ENCODE data around the gene TAF9B. TPM values are rescaled to one million over a fixed set of nuclear protein-coding genes. Genes with fewer than 3 reads are reported as not detected.
"Not testable (repeated sequence)": the region's sequence is repeated elsewhere in the genome, so short reads cannot be mapped to it uniquely, and the experiment has no call there.

Gene TAF9B
- total RNA-seq, 1 experiment from 2014 or later: 22.2 TPM

DNA sequence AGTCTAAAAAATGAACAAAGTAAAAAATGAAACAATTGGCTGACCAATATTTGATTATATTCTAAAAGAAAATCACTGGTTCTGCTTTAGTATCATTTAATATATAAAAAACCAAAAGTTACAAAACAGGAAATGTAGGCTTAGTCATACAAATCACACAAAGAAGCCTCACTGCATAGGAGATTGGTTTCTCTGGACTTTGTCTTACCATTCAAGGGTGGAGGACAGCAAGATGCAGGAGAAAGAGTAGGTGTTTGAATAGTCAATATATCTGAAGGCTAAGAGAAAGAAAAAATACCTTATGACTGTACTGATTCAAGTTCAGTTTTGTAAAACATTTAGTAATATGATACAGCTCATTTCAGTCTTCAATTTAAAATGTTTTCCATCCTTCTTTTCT lies 28.6 kb upstream of the TAF9B start:
- Mint-ChIP-seq H3K27me3 (ENCODE audit: insufficient read depth, unreplicated experiment) (no peaks in the 10 kb centered on the region), H3K4me3 (ENCODE audit: unreplicated experiment) (no peak overlapping the region), H3K4me1 (ENCODE audit: low read depth, unreplicated experiment) (no peaks in the 10 kb centered on the region), H3K27ac (ENCODE audit: unreplicated experiment) (no peak overlapping the region), H3K9me3 (ENCODE audit: unreplicated experiment) (no peaks in the 10 kb centered on the region), H3K36me3 (ENCODE audit: insufficient read depth, unreplicated experiment) (no peaks in the 10 kb centered on the region)
- Histone ChIP-seq H3K9me3 (no peaks in the 10 kb centered on the region), H3K4me3 (ENCODE audit: low read depth, low read length) (no peak overlapping the region), H3K27me3 (replicated peaks; ENCODE audit: control insufficient read depth, insufficient read depth, low read length) (no peaks in the 10 kb centered on the region), H3K4me1 (no peaks in the 10 kb centered on the region), H3K36me3 (ENCODE audit: control insufficient read depth, insufficient read depth, low read length) (no peaks in the 10 kb centered on the region)
- BruUV-seq (replicated peaks): no TSS peak
- ChIA-PET POLR2A (no interaction called here), CTCF (no interaction called here)
- TF ChIP-seq, protein P1, sequence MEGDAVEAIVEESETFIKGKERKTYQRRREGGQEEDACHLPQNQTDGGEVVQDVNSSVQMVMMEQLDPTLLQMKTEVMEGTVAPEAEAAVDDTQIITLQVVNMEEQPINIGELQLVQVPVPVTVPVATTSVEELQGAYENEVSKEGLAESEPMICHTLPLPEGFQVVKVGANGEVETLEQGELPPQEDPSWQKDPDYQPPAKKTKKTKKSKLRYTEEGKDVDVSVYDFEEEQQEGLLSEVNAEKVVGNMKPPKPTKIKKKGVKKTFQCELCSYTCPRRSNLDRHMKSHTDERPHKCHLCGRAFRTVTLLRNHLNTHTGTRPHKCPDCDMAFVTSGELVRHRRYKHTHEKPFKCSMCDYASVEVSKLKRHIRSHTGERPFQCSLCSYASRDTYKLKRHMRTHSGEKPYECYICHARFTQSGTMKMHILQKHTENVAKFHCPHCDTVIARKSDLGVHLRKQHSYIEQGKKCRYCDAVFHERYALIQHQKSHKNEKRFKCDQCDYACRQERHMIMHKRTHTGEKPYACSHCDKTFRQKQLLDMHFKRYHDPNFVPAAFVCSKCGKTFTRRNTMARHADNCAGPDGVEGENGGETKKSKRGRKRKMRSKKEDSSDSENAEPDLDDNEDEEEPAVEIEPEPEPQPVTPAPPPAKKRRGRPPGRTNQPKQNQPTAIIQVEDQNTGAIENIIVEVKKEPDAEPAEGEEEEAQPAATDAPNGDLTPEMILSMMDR (IDR thresholded peaks at IDR 0.05; ENCODE audit: insufficient read depth in 1 of 2, low read depth in 1 of 2, low read length in 1 of 2, severe bottlenecking in 1 of 2, unreplicated experiment in 1 of 2): no peak
- intact Hi-C loops (cut with micrococcal nuclease; ENCODE audit: unreplicated experiment): no loop called here
- no peak for DNase-seq

GRCh38 chrX:78165425-78165824 lies 26.0 kb upstream of the TAF9B start:
- intact Hi-C loops (cut with micrococcal nuclease; ENCODE audit: unreplicated experiment): no loop called here
- ChIA-PET POLR2A (no interaction called here), CTCF (no interaction called here)
- Mint-ChIP-seq H3K27ac (ENCODE audit: unreplicated experiment) (no peak overlapping the region), H3K36me3 (ENCODE audit: insufficient read depth, unreplicated experiment) (no peaks in the 10 kb centered on the region), H3K27me3 (ENCODE audit: insufficient read depth, unreplicated experiment) (no peaks in the 10 kb centered on the region), H3K4me1 (ENCODE audit: low read depth, unreplicated experiment) (no peaks in the 10 kb centered on the region), H3K4me3 (ENCODE audit: unreplicated experiment) (no peak overlapping the region), H3K9me3 (ENCODE audit: unreplicated experiment) (no peaks in the 10 kb centered on the region)
- no peaks in the 10 kb centered on the region for H3K36me3 ChIP-seq (ENCODE audit: control insufficient read depth, insufficient read depth, low read length)
- DNase-seq: no peak
- TF ChIP-seq, protein P1 (IDR thresholded peaks at IDR 0.05; ENCODE audit: insufficient read depth in 1 of 2, low read depth in 1 of 2, low read length in 1 of 2, severe bottlenecking in 1 of 2, unreplicated experiment in 1 of 2): no peak
- H3K27me3 ChIP-seq (replicated peaks; ENCODE audit: control insufficient read depth, insufficient read depth, low read length): no peaks in the 10 kb centered on the region
- H3K4me1 ChIP-seq: no peaks in the 10 kb centered on the region
- no peaks in the 10 kb centered on the region for H3K9me3 ChIP-seq
- BruUV-seq (replicated peaks): no TSS peak
- no peak overlapping the region for H3K4me3 ChIP-seq (ENCODE audit: low read depth, low read length)

DNA sequence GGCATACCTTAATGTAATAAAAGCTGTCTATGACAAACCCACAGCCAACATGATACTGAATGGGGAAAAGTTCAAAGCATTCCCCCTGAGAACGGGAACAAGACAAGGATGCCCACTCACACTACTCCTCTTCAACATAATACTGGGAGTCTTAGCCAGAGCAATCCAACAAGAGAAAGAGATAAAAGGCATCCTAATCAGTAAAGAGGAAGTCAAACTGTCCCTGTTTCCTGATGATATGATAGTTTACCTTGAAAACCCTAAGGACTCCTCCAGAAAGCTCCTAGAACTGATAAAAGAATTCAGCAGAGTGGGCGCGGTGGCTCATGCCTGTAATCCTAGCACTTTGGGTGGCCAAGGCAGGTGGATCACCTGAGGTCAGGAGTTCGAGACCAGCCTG lies 23.7 kb upstream of the TAF9B start:
- BruUV-seq (replicated peaks); H3K9me3 Mint-ChIP-seq (ENCODE audit: unreplicated experiment); H3K4me3 Mint-ChIP-seq (ENCODE audit: unreplicated experiment); H3K27me3 ChIP-seq (replicated peaks; ENCODE audit: control insufficient read depth, insufficient read depth, low read length); H3K27me3 Mint-ChIP-seq (ENCODE audit: insufficient read depth, unreplicated experiment); intact Hi-C loops (cut with micrococcal nuclease; ENCODE audit: unreplicated experiment); H3K4me1 Mint-ChIP-seq (ENCODE audit: low read depth, unreplicated experiment); POLR2A ChIA-PET; H3K9me3 ChIP-seq; H3K4me3 ChIP-seq (ENCODE audit: low read depth, low read length); H3K4me1 ChIP-seq; H3K27ac Mint-ChIP-seq (ENCODE audit: unreplicated experiment); H3K36me3 Mint-ChIP-seq (ENCODE audit: insufficient read depth, unreplicated experiment); H3K36me3 ChIP-seq (ENCODE audit: control insufficient read depth, insufficient read depth, low read length); CTCF ChIA-PET; DNase-seq: not testable (repeated sequence)

DNA sequence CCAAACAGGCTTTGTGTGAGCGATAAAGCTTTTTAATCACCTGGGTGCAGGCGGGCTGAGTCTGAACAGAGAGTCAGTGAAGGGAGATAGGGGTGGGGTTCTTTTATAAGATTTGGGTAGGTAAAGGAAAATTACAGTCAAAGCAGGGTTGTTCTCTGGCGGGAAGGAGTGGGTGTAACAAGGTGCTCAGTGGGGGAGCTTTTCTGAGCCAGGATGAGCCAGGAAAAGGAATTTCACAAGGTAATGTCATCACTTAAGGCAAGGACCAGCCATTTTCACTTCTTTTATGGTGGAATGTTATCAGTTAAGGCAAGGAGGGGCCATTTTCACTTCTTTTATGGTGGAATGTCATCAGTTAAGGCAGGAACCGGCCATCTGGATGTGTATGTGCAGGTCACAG lies 21.3 kb upstream of the TAF9B start:
- H3K4me3 ChIP-seq (ENCODE audit: low read depth, low read length); CTCF ChIA-PET; H3K36me3 Mint-ChIP-seq (ENCODE audit: insufficient read depth, unreplicated experiment); H3K9me3 ChIP-seq; H3K27ac Mint-ChIP-seq (ENCODE audit: unreplicated experiment); H3K4me3 Mint-ChIP-seq (ENCODE audit: unreplicated experiment); intact Hi-C loops (cut with micrococcal nuclease; ENCODE audit: unreplicated experiment); H3K4me1 Mint-ChIP-seq (ENCODE audit: low read depth, unreplicated experiment); BruUV-seq (replicated peaks); H3K27me3 Mint-ChIP-seq (ENCODE audit: insufficient read depth, unreplicated experiment); POLR2A ChIA-PET; H3K4me1 ChIP-seq; H3K27me3 ChIP-seq (replicated peaks; ENCODE audit: control insufficient read depth, insufficient read depth, low read length); DNase-seq; H3K9me3 Mint-ChIP-seq (ENCODE audit: unreplicated experiment); H3K36me3 ChIP-seq (ENCODE audit: control insufficient read depth, insufficient read depth, low read length): not testable (repeated sequence)

DNA sequence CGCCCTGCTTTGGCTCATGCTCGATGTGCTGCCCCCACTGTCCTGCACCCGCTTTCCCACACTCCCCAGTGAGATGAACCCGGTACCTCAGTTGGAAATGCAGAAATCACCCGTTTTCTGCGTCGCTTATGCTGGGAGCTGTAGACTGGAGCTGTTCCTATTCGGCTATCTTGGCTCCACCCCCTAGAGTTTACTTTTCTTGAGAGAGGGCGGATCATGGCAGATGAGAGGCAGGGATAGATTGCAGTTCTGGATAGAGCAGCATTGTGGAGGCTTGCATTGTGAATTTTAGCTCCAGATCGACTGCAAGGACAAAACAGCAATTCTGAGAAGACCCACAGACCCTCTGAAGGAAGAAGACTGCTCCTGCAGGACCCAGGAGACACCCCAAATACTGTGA lies 18.4 kb upstream of the TAF9B start:
- intact Hi-C loops (cut with micrococcal nuclease; ENCODE audit: unreplicated experiment); DNase-seq; H3K4me1 Mint-ChIP-seq (ENCODE audit: low read depth, unreplicated experiment); H3K36me3 Mint-ChIP-seq (ENCODE audit: insufficient read depth, unreplicated experiment); H3K4me3 ChIP-seq (ENCODE audit: low read depth, low read length); H3K9me3 Mint-ChIP-seq (ENCODE audit: unreplicated experiment); H3K27me3 Mint-ChIP-seq (ENCODE audit: insufficient read depth, unreplicated experiment); H3K27ac Mint-ChIP-seq (ENCODE audit: unreplicated experiment); H3K4me1 ChIP-seq; BruUV-seq (replicated peaks); CTCF ChIA-PET; H3K36me3 ChIP-seq (ENCODE audit: control insufficient read depth, insufficient read depth, low read length); H3K27me3 ChIP-seq (replicated peaks; ENCODE audit: control insufficient read depth, insufficient read depth, low read length); H3K4me3 Mint-ChIP-seq (ENCODE audit: unreplicated experiment); H3K9me3 ChIP-seq; POLR2A ChIA-PET: not testable (repeated sequence)

GRCh38 chrX:78157373-78157772 lies 17.9 kb upstream of the TAF9B start:
- H3K27me3 ChIP-seq (replicated peaks; ENCODE audit: control insufficient read depth, insufficient read depth, low read length); H3K4me1 Mint-ChIP-seq (ENCODE audit: low read depth, unreplicated experiment); DNase-seq; H3K27me3 Mint-ChIP-seq (ENCODE audit: insufficient read depth, unreplicated experiment); H3K36me3 Mint-ChIP-seq (ENCODE audit: insufficient read depth, unreplicated experiment); intact Hi-C loops (cut with micrococcal nuclease; ENCODE audit: unreplicated experiment); POLR2A ChIA-PET; BruUV-seq (replicated peaks); H3K9me3 Mint-ChIP-seq (ENCODE audit: unreplicated experiment); H3K4me1 ChIP-seq; H3K36me3 ChIP-seq (ENCODE audit: control insufficient read depth, insufficient read depth, low read length); H3K9me3 ChIP-seq; H3K4me3 Mint-ChIP-seq (ENCODE audit: unreplicated experiment); H3K4me3 ChIP-seq (ENCODE audit: low read depth, low read length); CTCF ChIA-PET; H3K27ac Mint-ChIP-seq (ENCODE audit: unreplicated experiment): not testable (repeated sequence)

Data from Caco-2 (cell line).